Astrocyte of the cerebellum (primary cell): ENCODE data around the gene NOS1.

ENCODE experiments used
- DNase-seq: peaks from one replicate; pipeline ENCODE4 v3.0.0-alpha.2; 2011; ENCODE audit warnings: low read depth
- H3K4me3 ChIP-seq: 2 replicates; pipeline ENCODE4 v1.5.1; 2011; ENCODE audit warnings: mild to moderate bottlenecking, low read depth, low read length, moderate library complexity
- CTCF ChIP-seq: IDR thresholded peaks from 2 replicates; pipeline ENCODE4 v1.5.1; 2012; ENCODE audit warnings: low read length, low read depth, moderate library complexity, mild to moderate bottlenecking; ENCODE audit errors: missing control alignments
- in situ Hi-C: cut with HindIII; loops from 2 replicates; pipeline ENCODE4 v1.10.0; 2017; ENCODE audit warnings: low sequenced_read_pairs

The NOS1 gene

GRCh38 chr12:117169548-117169947 lies 191.9 kb downstream of the NOS1 start:
- no peak overlapping the region for H3K4me3 ChIP-seq
- no peak for DNase-seq
- TF ChIP-seq CTCF, result no peak
- in situ Hi-C loops, result no loop called here

- H3K4me3 ChIP-seq, result no peak overlapping the region
- in situ Hi-C loops, result no loop called here
- no peak for TF ChIP-seq CTCF
- no peak for DNase-seq
These were observed 192.4 kb downstream of the NOS1 start for GRCh38 chr12:117168976-117169375.

- no peak for TF ChIP-seq CTCF
- in situ Hi-C loops, result no loop called here
These were observed 193.7 kb downstream of the NOS1 start for GRCh38 chr12:117167769-117168168.

GRCh38 chr12:117166107-117166506 lies 195.3 kb downstream of the NOS1 start:
- no peak for DNase-seq
- in situ Hi-C loops, result no loop called here
- TF ChIP-seq CTCF, result no peak
- H3K4me3 ChIP-seq, result no peak overlapping the region

More at GRCh38 chr12:117167769-117168168, 193.7 kb downstream of the NOS1 start:
- no peak for DNase-seq
- H3K4me3 ChIP-seq, result no peak overlapping the region

- DNase-seq, result no peak
- no peak overlapping the region for H3K4me3 ChIP-seq
- no peak for TF ChIP-seq CTCF
- in situ Hi-C loops, result no loop called here
These were observed 196.1 kb downstream of the NOS1 start for GRCh38 chr12:117165342-117165741.

GRCh38 chr12:117162633-117163032 lies 198.8 kb downstream of the NOS1 start:
- H3K4me3 ChIP-seq, result no peak overlapping the region
- no peak for DNase-seq
- TF ChIP-seq CTCF, result no peak
- in situ Hi-C loops, result no loop called here

- no peak overlapping the region for H3K4me3 ChIP-seq
- DNase-seq, result no peak
- no peak for TF ChIP-seq CTCF
- in situ Hi-C loops, result no loop called here
These were observed 199.3 kb downstream of the NOS1 start for GRCh38 chr12:117162167-117162539.
